Measurements from ENCODE around the gene MT1M.
"Not testable (repeated sequence)": the region's sequence is repeated elsewhere in the genome, so short reads cannot be mapped to it uniquely, and the experiment has no call there.

Gene MT1M

GRCh38 chr16:56632156-56632847 is at the start of gene MT1M:
Gene MT1M, plus strand, starts transcription at chr16:56632659. Its CDS starts 73 bp downstream, at chr16:56632732.
- H3K4me3 ChIP-seq (replicated peaks in 1 of 2; ENCODE audit: low read depth in 2 of 2, low read length in 2 of 2) = peak within 1 kb of the TSS; percentile 39 to 47
- no peak for DNase-seq (ENCODE audit: low read depth in 2 of 2)
- no peak for TF ChIP-seq CTCF (IDR thresholded peaks at IDR 0.05; ENCODE audit: low read depth, low read length)

- not testable (repeated sequence) for H3K4me3 ChIP-seq (replicated peaks in 1 of 2; ENCODE audit: low read depth in 2 of 2, low read length in 2 of 2); DNase-seq (ENCODE audit: low read depth in 2 of 2)
Measured at GRCh38 chr16:56582911-56583310, 49.5 kb upstream of the MT1M start.

GRCh38 chr16:56583351-56584168 is 48.9 kb upstream of the MT1M start:
- no peak for DNase-seq (ENCODE audit: low read depth in 2 of 2)
- no peak for TF ChIP-seq CTCF (IDR thresholded peaks at IDR 0.05; ENCODE audit: low read depth, low read length)
- H3K4me3 ChIP-seq (replicated peaks in 1 of 2; ENCODE audit: low read depth in 2 of 2, low read length in 2 of 2) = no peak overlapping the region

DNA sequence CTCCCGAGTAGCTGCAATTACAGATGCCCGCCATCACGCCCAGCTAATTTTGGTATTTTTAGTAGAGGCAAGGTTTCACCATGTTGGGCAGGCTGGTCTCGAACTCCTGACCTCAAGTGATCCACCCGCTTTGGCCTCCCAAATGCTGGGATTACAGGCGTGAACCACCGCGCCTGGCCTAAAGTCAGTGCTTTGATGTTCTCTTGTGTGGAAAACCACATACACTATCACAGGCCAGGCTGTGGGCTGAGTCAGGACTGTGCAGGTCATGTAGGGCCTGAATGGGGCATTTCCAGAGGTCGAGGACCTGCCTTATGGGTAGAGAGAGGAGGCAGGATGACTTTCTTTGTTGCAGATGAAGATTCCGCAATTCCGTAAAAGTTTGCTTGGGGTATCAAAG is 48.2 kb upstream of the MT1M start:
- no peak for DNase-seq (ENCODE audit: low read depth in 2 of 2)
- H3K4me3 ChIP-seq (replicated peaks in 1 of 2; ENCODE audit: low read depth in 2 of 2, low read length in 2 of 2) = no peak overlapping the region
- no peak for TF ChIP-seq CTCF (IDR thresholded peaks at IDR 0.05; ENCODE audit: low read depth, low read length)

GRCh38 chr16:56588781-56589140 is 43.7 kb upstream of the MT1M start:
- peak overlapping the region in 1 of 2 donors; percentile 41 for H3K4me3 ChIP-seq (replicated peaks in 1 of 2; ENCODE audit: low read depth in 2 of 2, low read length in 2 of 2)
- no peak for TF ChIP-seq CTCF (IDR thresholded peaks at IDR 0.05; ENCODE audit: low read depth, low read length)
- DNase-seq (ENCODE audit: low read depth in 2 of 2) = no peak

GRCh38 chr16:56589141-56590039 is 43.1 kb upstream of the MT1M start, which contains the start of gene MT3:
Gene MT3, plus strand, starts transcription at chr16:56589528. Its CDS starts 63 bp downstream, at chr16:56589591.
- peak within 1 kb of the TSS; percentile 19 to 41 for H3K4me3 ChIP-seq (replicated peaks in 1 of 2; ENCODE audit: low read depth in 2 of 2, low read length in 2 of 2)
- no peak for TF ChIP-seq CTCF (IDR thresholded peaks at IDR 0.05; ENCODE audit: low read depth, low read length)
- DNase-seq (ENCODE audit: low read depth in 2 of 2) = peak in 1 of 2 donors; percentile 11

Measured in cardiac fibroblast (primary cell).